Measurements from ENCODE around the gene MPST. TPM values are rescaled to one million over a fixed set of nuclear protein-coding genes. Genes with fewer than 3 reads are reported as not detected.

MPST gene
- total RNA-seq, 1 experiment from 2014 or later, result 201 TPM

- DNase-seq, result no peak
- Histone ChIP-seq H3K4me3 (ENCODE audit: insufficient read depth, low read depth, low read length) (no peak overlapping the region), H3K36me3 (replicated peaks; ENCODE audit: control insufficient read depth, insufficient read depth, low read length) (no peaks in the 10 kb centered on the region), H3K27me3 (ENCODE audit: control insufficient read depth, insufficient read depth, low read length) (no peaks in the 10 kb centered on the region; the same call in 1 of the 2 replicates)
These were observed 29.1 kb upstream of the MPST start for GRCh38 chr22:36990457-36990856.

- no peaks in the 10 kb centered on the region; the same call in 1 of the 2 replicates for H3K27me3 ChIP-seq (ENCODE audit: control insufficient read depth, insufficient read depth, low read length)
- DNase-seq, result no peak
- no peaks in the 10 kb centered on the region for H3K36me3 ChIP-seq (replicated peaks; ENCODE audit: control insufficient read depth, insufficient read depth, low read length)
- H3K4me3 ChIP-seq (ENCODE audit: insufficient read depth, low read depth, low read length), result no peak overlapping the region
These were observed 28.3 kb upstream of the MPST start for GRCh38 chr22:36991206-36991605.

GRCh38 chr22:36997746-36998145, 21.8 kb upstream of the MPST start:
- Histone ChIP-seq H3K27me3 (ENCODE audit: control insufficient read depth, insufficient read depth, low read length) (no peaks in the 10 kb centered on the region), H3K36me3 (replicated peaks; ENCODE audit: control insufficient read depth, insufficient read depth, low read length) (no peaks in the 10 kb centered on the region), H3K4me3 (ENCODE audit: insufficient read depth, low read depth, low read length) (no peak overlapping the region)
- no peak for DNase-seq

GRCh38 chr22:36998620-36999351, 20.8 kb upstream of the MPST start:
- peak; percentile 71 for DNase-seq
- no peaks in the 10 kb centered on the region for H3K27me3 ChIP-seq (ENCODE audit: control insufficient read depth, insufficient read depth, low read length)
- no peak overlapping the region for H3K4me3 ChIP-seq (ENCODE audit: insufficient read depth, low read depth, low read length)
- no peaks in the 10 kb centered on the region for H3K36me3 ChIP-seq (replicated peaks; ENCODE audit: control insufficient read depth, insufficient read depth, low read length)

GRCh38 chr22:36999463-36999862, 20.1 kb upstream of the MPST start:
- no peaks in the 10 kb centered on the region for H3K36me3 ChIP-seq (replicated peaks; ENCODE audit: control insufficient read depth, insufficient read depth, low read length)
- H3K4me3 ChIP-seq (ENCODE audit: insufficient read depth, low read depth, low read length), result no peak overlapping the region
- DNase-seq, result peak; percentile 71

GRCh38 chr22:37000676-37001534, 18.6 kb upstream of the MPST start:
- no peak for DNase-seq
- no peaks in the 10 kb centered on the region for H3K36me3 ChIP-seq (replicated peaks; ENCODE audit: control insufficient read depth, insufficient read depth, low read length)
- H3K4me3 ChIP-seq (ENCODE audit: insufficient read depth, low read depth, low read length), result no peak overlapping the region
- H3K27me3 ChIP-seq (ENCODE audit: control insufficient read depth, insufficient read depth, low read length), result no peaks in the 10 kb centered on the region

More at GRCh38 chr22:36999463-36999862, 20.1 kb upstream of the MPST start:
- no peaks in the 10 kb centered on the region for H3K27me3 ChIP-seq (ENCODE audit: control insufficient read depth, insufficient read depth, low read length)

GRCh38 chr22:37001826-37002225, 17.7 kb upstream of the MPST start:
- Histone ChIP-seq H3K27me3 (ENCODE audit: control insufficient read depth, insufficient read depth, low read length) (no peaks in the 10 kb centered on the region; the same call in 1 of the 2 replicates), H3K4me3 (ENCODE audit: insufficient read depth, low read depth, low read length) (no peak overlapping the region), H3K36me3 (replicated peaks; ENCODE audit: control insufficient read depth, insufficient read depth, low read length) (no peaks in the 10 kb centered on the region)
- DNase-seq, result no peak

GRCh38 chr22:37002633-37003032, 16.9 kb upstream of the MPST start:
- Histone ChIP-seq H3K27me3 (ENCODE audit: control insufficient read depth, insufficient read depth, low read length) (no peaks in the 10 kb centered on the region; the same call in 1 of the 2 replicates), H3K4me3 (ENCODE audit: insufficient read depth, low read depth, low read length) (no peak overlapping the region), H3K36me3 (replicated peaks; ENCODE audit: control insufficient read depth, insufficient read depth, low read length) (no peaks in the 10 kb centered on the region)
- DNase-seq, result no peak

- no peaks in the 10 kb centered on the region for H3K36me3 ChIP-seq (replicated peaks; ENCODE audit: control insufficient read depth, insufficient read depth, low read length)
- DNase-seq, result peak; percentile 79
- H3K4me3 ChIP-seq (ENCODE audit: insufficient read depth, low read depth, low read length), result no peak overlapping the region
- no peaks in the 10 kb centered on the region; the same call in 1 of the 2 replicates for H3K27me3 ChIP-seq (ENCODE audit: control insufficient read depth, insufficient read depth, low read length)
These were observed 11.9 kb upstream of the MPST start for GRCh38 chr22:37007651-37008050.

- H3K4me3 ChIP-seq (ENCODE audit: insufficient read depth, low read depth, low read length), result no peak overlapping the region
- no peaks in the 10 kb centered on the region; the same call in 1 of the 2 replicates for H3K27me3 ChIP-seq (ENCODE audit: control insufficient read depth, insufficient read depth, low read length)
- no peak for DNase-seq
- H3K36me3 ChIP-seq (replicated peaks; ENCODE audit: control insufficient read depth, insufficient read depth, low read length), result no peaks in the 10 kb centered on the region
These were observed 11.2 kb upstream of the MPST start for GRCh38 chr22:37008365-37008764.

- DNase-seq, result no peak
- Histone ChIP-seq H3K27me3 (ENCODE audit: control insufficient read depth, insufficient read depth, low read length) (no peaks in the 10 kb centered on the region; the same call in 1 of the 2 replicates), H3K36me3 (replicated peaks; ENCODE audit: control insufficient read depth, insufficient read depth, low read length) (no peaks in the 10 kb centered on the region), H3K4me3 (ENCODE audit: insufficient read depth, low read depth, low read length) (no peak overlapping the region)
These were observed 10.1 kb upstream of the MPST start for GRCh38 chr22:37009490-37009889.

- H3K4me3 ChIP-seq (ENCODE audit: insufficient read depth, low read depth, low read length), result no peak overlapping the region
- H3K27me3 ChIP-seq (ENCODE audit: control insufficient read depth, insufficient read depth, low read length), result no peaks in the 10 kb centered on the region; the same call in 1 of the 2 replicates
- H3K36me3 ChIP-seq (replicated peaks; ENCODE audit: control insufficient read depth, insufficient read depth, low read length), result no peaks in the 10 kb centered on the region
- no peak for DNase-seq
These were observed 9.4 kb upstream of the MPST start for GRCh38 chr22:37010174-37010573.

GRCh38 chr22:37010976-37011375, 8.6 kb upstream of the MPST start:
- Histone ChIP-seq H3K4me3 (ENCODE audit: insufficient read depth, low read depth, low read length) (no peak overlapping the region), H3K36me3 (replicated peaks; ENCODE audit: control insufficient read depth, insufficient read depth, low read length) (no peaks in the 10 kb centered on the region), H3K27me3 (ENCODE audit: control insufficient read depth, insufficient read depth, low read length) (no peaks in the 10 kb centered on the region; the same call in 1 of the 2 replicates)
- no peak for DNase-seq

- no peaks in the 10 kb centered on the region; the same call in 1 of the 2 replicates for H3K27me3 ChIP-seq (ENCODE audit: control insufficient read depth, insufficient read depth, low read length)
- DNase-seq, result no peak
- 0 out of 2 replicates have a peak, but pooled peaks cover 1% of the 10 kb centered on the region for H3K36me3 ChIP-seq (replicated peaks; ENCODE audit: control insufficient read depth, insufficient read depth, low read length)
- no peak overlapping the region for H3K4me3 ChIP-seq (ENCODE audit: insufficient read depth, low read depth, low read length)
These were observed 8.1 kb upstream of the MPST start for GRCh38 chr22:37011472-37011871.

Measured in H7 (cell line).